IPS-20b (cell line): ENCODE data around the gene BEST1.

Source experiments
- H3K27ac ChIP-seq: one replicate; pipeline ENCODE4 v1.5.1; 2013; ENCODE audit warnings: low read length
- H3K27me3 ChIP-seq: 2 replicates; pipeline ENCODE4 v1.6.1; 2013; ENCODE audit warnings: mild to moderate bottlenecking, low read length, inconsistent platforms; ENCODE audit not compliant: insufficient read depth
- H3K36me3 ChIP-seq: 2 replicates; pipeline ENCODE4 v1.6.1; 2013; ENCODE audit warnings: low read depth, mild to moderate bottlenecking, inconsistent platforms, low read length, moderate library complexity; ENCODE audit not compliant: insufficient read depth
- H3K4me1 ChIP-seq: 2 replicates; pipeline ENCODE4 v1.6.1; 2013; ENCODE audit warnings: mild to moderate bottlenecking, control low read depth, inconsistent platforms, low read length, moderate library complexity; ENCODE audit not compliant: insufficient read depth
- H3K4me3 ChIP-seq: 2 replicates; pipeline ENCODE4 v1.5.1; 2013; ENCODE audit warnings: mild to moderate bottlenecking, low read length, inconsistent platforms
- H3K9ac ChIP-seq: 2 replicates; pipeline ENCODE4 v1.6.1; 2013; ENCODE audit warnings: low read depth, mild to moderate bottlenecking, inconsistent platforms, low read length, moderate library complexity
- H3K9me3 ChIP-seq: 2 replicates; pipeline ENCODE4 v1.6.1; 2013; ENCODE audit warnings: mild to moderate bottlenecking, low read depth, low read length, inconsistent platforms; ENCODE audit not compliant: insufficient read depth

The BEST1 gene

GRCh38 chr11:61976420-61976800, 26.3 kb downstream of the BEST1 start:
- H3K27me3 ChIP-seq: peaks cover 28% of the 10 kb centered on the region; the same call in 1 of the 2 replicates
- no peaks in the 10 kb centered on the region for H3K9me3 ChIP-seq
- no peak overlapping the region for H3K4me3 ChIP-seq
- H3K4me1 ChIP-seq: peaks cover 19% of the 10 kb centered on the region
- no peak overlapping the region for H3K27ac ChIP-seq
- no peak overlapping the region for H3K9ac ChIP-seq
- H3K36me3 ChIP-seq: no peaks in the 10 kb centered on the region

GRCh38 chr11:61976813-61977475, 26.8 kb downstream of the BEST1 start:
- peaks cover 17% of the 10 kb centered on the region for H3K4me1 ChIP-seq
- no peaks in the 10 kb centered on the region for H3K36me3 ChIP-seq
- H3K9ac ChIP-seq: no peak overlapping the region
- peaks cover 31% of the 10 kb centered on the region; the same call in 1 of the 2 replicates for H3K27me3 ChIP-seq
- no peak overlapping the region for H3K4me3 ChIP-seq
- H3K27ac ChIP-seq: no peak overlapping the region
- H3K9me3 ChIP-seq: no peaks in the 10 kb centered on the region

GRCh38 chr11:61978703-61979661, 28.8 kb downstream of the BEST1 start:
- H3K27me3 ChIP-seq: peaks cover 42% of the 10 kb centered on the region
- no peak overlapping the region for H3K4me3 ChIP-seq
- H3K36me3 ChIP-seq: no peaks in the 10 kb centered on the region
- H3K9ac ChIP-seq: no peak overlapping the region
- H3K9me3 ChIP-seq: no peaks in the 10 kb centered on the region
- no peaks in the 10 kb centered on the region for H3K4me1 ChIP-seq
- H3K27ac ChIP-seq: no peak overlapping the region

GRCh38 chr11:61980783-61981541, 30.8 kb downstream of the BEST1 start:
- Histone ChIP-seq H3K9me3 (0 out of 2 replicates have a peak, but pooled peaks cover under 1% of the 10 kb centered on the region), H3K4me1 (no peaks in the 10 kb centered on the region), H3K4me3 (no peak overlapping the region), H3K36me3 (no peaks in the 10 kb centered on the region), H3K27ac (no peak overlapping the region), H3K9ac (no peak overlapping the region), H3K27me3 (peaks cover 53% of the 10 kb centered on the region)

GRCh38 chr11:61983419-61983818, 33.3 kb downstream of the BEST1 start:
- H3K27ac ChIP-seq: no peak overlapping the region
- H3K4me3 ChIP-seq: no peak overlapping the region
- H3K9me3 ChIP-seq: peaks cover 13% of the 10 kb centered on the region; the same call in 1 of the 2 replicates
- H3K9ac ChIP-seq: no peak overlapping the region
- peaks cover 53% of the 10 kb centered on the region for H3K27me3 ChIP-seq
- no peaks in the 10 kb centered on the region for H3K36me3 ChIP-seq
- H3K4me1 ChIP-seq: no peaks in the 10 kb centered on the region

- H3K4me1 ChIP-seq: no peaks in the 10 kb centered on the region
- no peak overlapping the region for H3K9ac ChIP-seq
- no peak overlapping the region for H3K4me3 ChIP-seq
- H3K36me3 ChIP-seq: no peaks in the 10 kb centered on the region
- H3K9me3 ChIP-seq: peaks cover 13% of the 10 kb centered on the region; the same call in 1 of the 2 replicates
- no peak overlapping the region for H3K27ac ChIP-seq
- peaks cover 30% of the 10 kb centered on the region for H3K27me3 ChIP-seq
Measured at GRCh38 chr11:61985869-61986268, 35.7 kb downstream of the BEST1 start.

GRCh38 chr11:61994981-61995380, 44.8 kb downstream of the BEST1 start:
- Histone ChIP-seq H3K27ac (no peak overlapping the region), H3K9me3 (peaks cover 14% of the 10 kb centered on the region), H3K4me1 (no peaks in the 10 kb centered on the region), H3K4me3 (no peak overlapping the region), H3K27me3 (no peaks in the 10 kb centered on the region), H3K9ac (no peak overlapping the region), H3K36me3 (no peaks in the 10 kb centered on the region)

- H3K27me3 ChIP-seq: no peaks in the 10 kb centered on the region
- H3K9me3 ChIP-seq: peaks cover 14% of the 10 kb centered on the region
- H3K9ac ChIP-seq: no peak overlapping the region
- H3K27ac ChIP-seq: no peak overlapping the region
- no peak overlapping the region for H3K4me3 ChIP-seq
- peaks cover 3% of the 10 kb centered on the region; the same call in 1 of the 2 replicates for H3K4me1 ChIP-seq
- no peaks in the 10 kb centered on the region for H3K36me3 ChIP-seq
Measured at GRCh38 chr11:61996933-61997332, 46.8 kb downstream of the BEST1 start.

GRCh38 chr11:61999141-61999975, 49.2 kb downstream of the BEST1 start:
- Histone ChIP-seq H3K9ac (no peak overlapping the region), H3K36me3 (no peaks in the 10 kb centered on the region), H3K27ac (no peak overlapping the region), H3K4me1 (peaks cover 3% of the 10 kb centered on the region; the same call in 1 of the 2 replicates), H3K9me3 (peaks cover 14% of the 10 kb centered on the region), H3K4me3 (no peak overlapping the region), H3K27me3 (no peaks in the 10 kb centered on the region)

- Histone ChIP-seq H3K27ac (no peak overlapping the region), H3K9ac (no peak overlapping the region), H3K4me1 (peaks cover 5% of the 10 kb centered on the region; the same call in 1 of the 2 replicates), H3K4me3 (no peak overlapping the region), H3K36me3 (no peaks in the 10 kb centered on the region), H3K27me3 (no peaks in the 10 kb centered on the region), H3K9me3 (peaks cover 14% of the 10 kb centered on the region)
Measured at GRCh38 chr11:62000539-62001446, 50.6 kb downstream of the BEST1 start.
